ENCODE measurements around the gene DHX29. TPM values are rescaled to one million over a fixed set of nuclear protein-coding genes. Genes with fewer than 3 reads are reported as not detected.

Gene DHX29
- 20.7 TPM for total RNA-seq
- long read RNA-seq, full-length matches to known transcripts, result 8 of 37 reads
- long read RNA-seq, partial matches to known transcripts, result 26 of 37 reads
- long read RNA-seq, other reads (novel, unspliced or antisense), result 3 of 37 reads

- DNase-seq (peak; percentile 94), ATAC-seq (peak; percentile 98)
- intact Hi-C loops (cut with micrococcal nuclease), result no loop called here
Measured at GRCh38 chr5:55307383-55308253, at the start of gene DHX29, which contains the start of gene MTREX. DHX29 (minus strand) TSS chr5:55307694; CDS start chr5:55307573, 121 bp downstream. MTREX (plus strand) TSS chr5:55307989; CDS start chr5:55308014, 25 bp downstream.

GRCh38 chr5:55356896-55357295 is 49.4 kb upstream of the DHX29 start:
- ATAC-seq (no peak), DNase-seq (no peak)
- intact Hi-C loops (cut with micrococcal nuclease), result no loop called here

GRCh38 chr5:55350754-55351153 is 43.3 kb upstream of the DHX29 start:
- intact Hi-C loops (cut with micrococcal nuclease), result no loop called here
- ATAC-seq (no peak), DNase-seq (no peak)

- intact Hi-C loops (cut with micrococcal nuclease), result no loop called here
- DNase-seq (no peak), ATAC-seq (no peak)
Measured at GRCh38 chr5:55347786-55348185, 40.3 kb upstream of the DHX29 start.

- ATAC-seq (no peak), DNase-seq (no peak)
- intact Hi-C loops (cut with micrococcal nuclease), result no loop called here
Measured at GRCh38 chr5:55345327-55345726, 37.8 kb upstream of the DHX29 start.

GRCh38 chr5:55344392-55344992 is 37.0 kb upstream of the DHX29 start:
- intact Hi-C loops (cut with micrococcal nuclease), result loop anchor here (1.0 kb wide), 1 partner anchor 349 kb away; no protein-coding TSS in a partner anchor
- ATAC-seq (no peak), DNase-seq (peak; percentile 35)

GRCh38 chr5:55343609-55344008 is 36.1 kb upstream of the DHX29 start:
- no peak for ATAC-seq
- DNase-seq, result no peak
- intact Hi-C loops (cut with micrococcal nuclease), result loop anchor here (1.0 kb wide), 1 partner anchor 350 kb away; no protein-coding TSS in a partner anchor

GRCh38 chr5:55343107-55343506 is 35.6 kb upstream of the DHX29 start:
- intact Hi-C loops (cut with micrococcal nuclease), result no loop called here
- ATAC-seq, result no peak
- no peak for DNase-seq

- ATAC-seq (peak; percentile 38), DNase-seq (no peak)
- intact Hi-C loops (cut with micrococcal nuclease), result no loop called here
Measured at GRCh38 chr5:55338810-55339243, 31.3 kb upstream of the DHX29 start.

- no peak for DNase-seq
- intact Hi-C loops (cut with micrococcal nuclease), result no loop called here
- no peak for ATAC-seq
Measured at GRCh38 chr5:55338092-55338613, 30.7 kb upstream of the DHX29 start.

GRCh38 chr5:55333811-55334210 is 26.3 kb upstream of the DHX29 start:
- ATAC-seq (no peak), DNase-seq (no peak)
- intact Hi-C loops (cut with micrococcal nuclease), result no loop called here

- ATAC-seq, result no peak
- intact Hi-C loops (cut with micrococcal nuclease), result no loop called here
- DNase-seq, result no peak
Measured at GRCh38 chr5:55333017-55333416, 25.5 kb upstream of the DHX29 start.

- ATAC-seq (no peak), DNase-seq (no peak)
- intact Hi-C loops (cut with micrococcal nuclease), result no loop called here
Measured at GRCh38 chr5:55331321-55331720, 23.8 kb upstream of the DHX29 start.

- ATAC-seq (no peak), DNase-seq (no peak)
- intact Hi-C loops (cut with micrococcal nuclease), result no loop called here
Measured at GRCh38 chr5:55327281-55327680, 19.8 kb upstream of the DHX29 start.

- DNase-seq (no peak), ATAC-seq (no peak)
- intact Hi-C loops (cut with micrococcal nuclease), result no loop called here
Measured at GRCh38 chr5:55325621-55326020, 18.1 kb upstream of the DHX29 start.

GRCh38 chr5:55324815-55325418 is 17.4 kb upstream of the DHX29 start:
- ATAC-seq, result peak; percentile 37
- intact Hi-C loops (cut with micrococcal nuclease), result no loop called here
- no peak for DNase-seq

- DNase-seq (no peak), ATAC-seq (no peak)
- intact Hi-C loops (cut with micrococcal nuclease), result no loop called here
Measured at GRCh38 chr5:55324006-55324405, 16.5 kb upstream of the DHX29 start.

- ATAC-seq, result no peak
- intact Hi-C loops (cut with micrococcal nuclease), result no loop called here
Measured at GRCh38 chr5:55320571-55320970, 13.1 kb upstream of the DHX29 start.

GRCh38 chr5:55319491-55319890 is 12.0 kb upstream of the DHX29 start:
- ATAC-seq, result no peak
- intact Hi-C loops (cut with micrococcal nuclease), result no loop called here
- no peak for DNase-seq

More at GRCh38 chr5:55320571-55320970, 13.1 kb upstream of the DHX29 start:
- DNase-seq, result no peak

Data from left ventricle myocardium superior (tissue), 1 donor.